OCI-LY3 (cell line): ENCODE results near the gene THRA.

ENCODE experiments used
- EZH2phosphoT487 ChIP-seq: fragments of 200-600 bp; shearing (Covaris generic); IDR thresholded peaks from 2 replicates; pipeline ENCODE4 v1.6.1; 2018; ENCODE audit warnings: antibody characterized with exemption, mixed run types, low read depth
- TF ChIP-seq, protein P1 (sequence below): fragments of 200-600, 300-600 bp; sonication (generic); IDR thresholded peaks from 2 replicates; pipeline ENCODE4 v1.5.1; 2014; ENCODE audit warnings: antibody characterized with exemption, low read length, low read depth

DNA sequence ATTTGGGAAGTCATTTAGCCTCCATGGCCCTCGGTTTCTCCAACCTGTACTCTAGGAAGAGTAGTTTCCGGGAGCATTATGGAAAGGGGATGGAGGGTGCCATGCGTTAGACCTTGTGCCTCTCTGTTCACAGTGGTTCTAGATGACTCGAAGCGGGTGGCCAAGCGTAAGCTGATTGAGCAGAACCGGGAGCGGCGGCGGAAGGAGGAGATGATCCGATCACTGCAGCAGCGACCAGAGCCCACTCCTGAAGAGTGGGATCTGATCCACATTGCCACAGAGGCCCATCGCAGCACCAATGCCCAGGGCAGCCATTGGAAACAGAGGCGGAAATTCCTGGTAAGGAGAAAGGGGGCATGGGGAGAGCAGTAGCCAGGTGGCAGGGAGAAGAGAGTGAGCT, 21.7 kb downstream of the THRA start:
- TF ChIP-seq, protein P1, sequence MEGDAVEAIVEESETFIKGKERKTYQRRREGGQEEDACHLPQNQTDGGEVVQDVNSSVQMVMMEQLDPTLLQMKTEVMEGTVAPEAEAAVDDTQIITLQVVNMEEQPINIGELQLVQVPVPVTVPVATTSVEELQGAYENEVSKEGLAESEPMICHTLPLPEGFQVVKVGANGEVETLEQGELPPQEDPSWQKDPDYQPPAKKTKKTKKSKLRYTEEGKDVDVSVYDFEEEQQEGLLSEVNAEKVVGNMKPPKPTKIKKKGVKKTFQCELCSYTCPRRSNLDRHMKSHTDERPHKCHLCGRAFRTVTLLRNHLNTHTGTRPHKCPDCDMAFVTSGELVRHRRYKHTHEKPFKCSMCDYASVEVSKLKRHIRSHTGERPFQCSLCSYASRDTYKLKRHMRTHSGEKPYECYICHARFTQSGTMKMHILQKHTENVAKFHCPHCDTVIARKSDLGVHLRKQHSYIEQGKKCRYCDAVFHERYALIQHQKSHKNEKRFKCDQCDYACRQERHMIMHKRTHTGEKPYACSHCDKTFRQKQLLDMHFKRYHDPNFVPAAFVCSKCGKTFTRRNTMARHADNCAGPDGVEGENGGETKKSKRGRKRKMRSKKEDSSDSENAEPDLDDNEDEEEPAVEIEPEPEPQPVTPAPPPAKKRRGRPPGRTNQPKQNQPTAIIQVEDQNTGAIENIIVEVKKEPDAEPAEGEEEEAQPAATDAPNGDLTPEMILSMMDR: no peak
- TF ChIP-seq EZH2phosphoT487: no peak
